Posterior cingulate gyrus (tissue), 11 donors: ENCODE data around the gene SLC16A10.

Source experiments
- DNase-seq, 10 donors: peaks; one replicate each; pipeline versions ENCODE4 v3.0.0 to v3.0.0-alpha.2; 2020 to 2021; ENCODE audit warnings: mixed read lengths in 3 of 10
- intact Hi-C: fragments of 100-400 bp; cut with DNase I; formaldehyde crosslinking; loops from one replicate; pipeline ENCODE4 v1.15.1; 2023

The SLC16A10 gene

GRCh38 chr6:111277819-111278218 lies 190.5 kb downstream of the SLC16A10 start:
- DNase-seq, result no peak
- intact Hi-C loops, result no loop called here

- intact Hi-C loops, result no loop called here
- DNase-seq, result no peak
These were observed 191.4 kb downstream of the SLC16A10 start for GRCh38 chr6:111278731-111279130.

- DNase-seq, result no peak
- intact Hi-C loops, result no loop called here
These were observed 193.2 kb downstream of the SLC16A10 start for GRCh38 chr6:111280445-111280955.
